HG02759 (cell line): ENCODE results near the gene IQCK.

Experiments
- ATAC-seq: cut with Tn5 transposase; IDR thresholded peaks from one replicate; pipeline ENCODE4 v1.9.1; 2021; ENCODE audit warnings: mild to moderate bottlenecking, moderate library complexity; ENCODE audit not compliant: unreplicated experiment

Gene IQCK

GRCh38 chr16:19879241-19879792 lies 161.2 kb downstream of the IQCK start:
- no peak for ATAC-seq

DNA sequence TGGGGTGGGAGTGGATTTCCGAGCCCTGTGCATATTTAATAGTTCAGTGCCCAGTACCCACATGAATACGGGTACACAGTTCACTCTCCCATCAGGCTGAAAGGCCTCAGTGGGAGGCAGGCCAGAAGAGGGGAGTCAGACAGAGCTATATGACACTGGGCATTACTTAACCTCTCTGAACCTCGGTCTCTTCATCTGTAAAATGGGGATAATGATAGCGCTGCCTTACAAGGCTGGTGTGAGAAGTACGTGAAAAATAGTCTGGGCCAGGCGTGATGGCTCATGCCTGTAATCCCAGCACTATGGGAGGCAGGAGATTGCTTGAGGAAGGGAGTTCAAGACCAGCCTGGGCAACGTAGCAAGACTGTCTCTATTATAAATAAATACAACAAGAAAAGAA lies 163.0 kb downstream of the IQCK start:
- ATAC-seq = no peak

- no peak for ATAC-seq
These were observed 163.7 kb downstream of the IQCK start for GRCh38 chr16:19881783-19882182.

DNA sequence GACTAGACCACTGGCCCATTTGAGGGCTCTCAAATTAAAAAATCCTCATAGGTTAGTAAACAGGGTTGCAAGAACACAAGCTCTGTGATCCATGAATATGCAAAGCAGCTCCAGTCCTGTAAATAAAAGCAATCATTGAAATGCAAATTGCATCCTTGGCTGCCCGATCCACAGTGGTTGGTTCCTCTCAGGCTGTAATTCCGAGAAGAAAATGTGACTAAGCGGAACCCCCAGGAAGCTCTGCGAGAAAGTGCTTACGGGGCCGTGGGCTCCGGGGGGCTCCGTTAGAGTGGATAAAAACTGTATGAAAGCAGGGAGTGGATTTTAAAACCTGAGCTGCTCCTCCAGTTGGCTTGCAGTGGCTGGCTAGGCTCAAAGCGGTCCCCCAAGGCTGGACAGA lies 164.1 kb downstream of the IQCK start:
- no peak for ATAC-seq

DNA sequence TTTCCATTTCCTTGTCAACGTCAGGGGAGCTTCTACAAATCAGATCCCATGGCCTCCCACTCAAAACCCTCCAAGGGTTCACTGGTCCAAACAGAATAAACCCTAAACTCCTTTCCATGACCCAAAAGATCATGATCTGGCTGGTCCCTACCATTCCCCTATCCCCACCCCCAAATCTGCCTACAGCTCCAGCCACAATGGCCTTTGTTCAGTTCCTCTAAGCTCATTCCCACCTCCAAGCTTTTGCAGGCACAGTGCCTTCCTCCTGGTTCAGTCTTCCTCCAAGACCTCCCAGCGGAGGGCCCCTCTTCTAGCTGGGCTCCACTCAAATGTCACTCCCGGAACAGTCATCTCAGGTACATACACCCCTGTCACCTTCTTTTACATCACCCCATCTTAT lies 164.6 kb downstream of the IQCK start:
- ATAC-seq = no peak

DNA sequence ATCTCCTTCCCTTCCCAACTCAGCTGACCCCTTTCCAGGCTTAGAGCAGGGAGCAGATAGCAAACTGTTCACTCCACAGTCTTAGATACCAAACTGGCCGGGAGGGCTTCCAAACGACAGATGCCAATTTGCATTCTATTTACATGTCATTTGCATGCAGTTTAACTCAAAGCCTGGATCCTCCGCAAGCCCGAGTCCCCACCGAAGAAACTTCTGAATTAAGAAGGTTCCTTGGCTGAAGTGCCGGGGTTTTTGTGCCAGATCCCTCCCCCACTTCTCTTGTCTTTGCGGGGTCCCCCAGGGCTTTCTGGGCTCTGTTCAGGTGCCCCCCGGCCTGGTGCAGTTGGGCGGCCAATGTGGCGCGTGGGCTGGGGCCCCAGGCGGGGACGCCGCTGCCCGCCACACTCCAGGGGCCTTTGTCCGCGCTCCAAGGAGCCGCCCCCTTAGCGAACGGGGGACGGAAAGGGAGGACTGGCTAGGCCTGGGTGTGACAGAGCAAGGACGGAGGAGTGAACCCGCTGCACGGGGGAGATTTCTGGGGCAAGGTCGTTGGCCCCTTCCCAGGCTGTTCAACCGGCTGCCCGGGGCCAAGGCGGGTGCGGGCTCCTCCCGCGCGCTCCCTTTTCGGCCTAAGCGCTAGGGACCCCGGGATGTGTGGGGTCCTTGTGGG lies 165.4 kb downstream of the IQCK start:
- ATAC-seq = no peak

GRCh38 chr16:19883966-19884485 lies 166.0 kb downstream of the IQCK start:
- no peak for ATAC-seq

DNA sequence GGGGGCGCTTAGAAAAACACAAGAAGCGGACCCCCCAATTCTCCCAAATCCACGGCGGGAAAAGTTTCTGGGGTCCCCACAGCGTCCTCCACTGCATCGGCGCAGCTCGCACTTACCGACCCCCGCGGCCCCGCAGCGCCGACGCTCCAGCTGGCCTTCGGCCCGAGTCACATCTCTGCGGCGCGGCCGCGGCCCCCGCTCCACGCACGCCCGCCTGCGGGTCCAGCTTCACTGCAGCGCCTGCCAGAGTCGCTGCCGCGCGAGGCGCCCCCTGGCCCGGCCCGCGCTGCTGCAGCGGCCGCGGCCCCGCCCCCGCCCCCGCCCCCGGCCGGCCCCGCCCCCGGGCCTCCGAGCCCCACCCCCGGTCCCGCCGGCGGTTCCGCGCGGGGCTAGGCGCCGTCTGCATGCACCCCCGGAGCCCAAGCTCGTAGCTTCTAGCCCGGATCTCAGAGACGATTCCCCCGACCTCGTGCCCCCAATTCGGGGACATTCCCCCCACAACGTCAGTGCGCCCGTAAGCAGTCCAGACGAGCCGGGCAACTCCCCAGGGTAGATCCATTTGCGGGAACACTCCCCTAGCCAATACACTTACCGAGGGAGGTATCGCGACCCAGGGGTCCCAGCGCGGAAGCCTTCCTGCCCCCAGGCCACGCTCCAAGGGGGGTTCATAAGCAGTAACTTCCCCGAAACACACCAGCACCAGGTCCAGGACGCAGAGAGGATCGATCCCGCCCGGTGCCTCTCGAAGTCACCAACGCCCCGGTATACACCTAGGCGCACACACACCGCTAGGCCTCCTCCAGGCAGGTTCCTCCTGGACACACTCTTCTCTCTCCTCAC lies 166.8 kb downstream of the IQCK start, which contains the start of gene GPRC5B:
TSS of gene GPRC5B (minus strand) at position 238 of the 840 bp plus-strand sequence. CDS start 12,003 bp downstream, outside the sequence.
- no peak for ATAC-seq

DNA sequence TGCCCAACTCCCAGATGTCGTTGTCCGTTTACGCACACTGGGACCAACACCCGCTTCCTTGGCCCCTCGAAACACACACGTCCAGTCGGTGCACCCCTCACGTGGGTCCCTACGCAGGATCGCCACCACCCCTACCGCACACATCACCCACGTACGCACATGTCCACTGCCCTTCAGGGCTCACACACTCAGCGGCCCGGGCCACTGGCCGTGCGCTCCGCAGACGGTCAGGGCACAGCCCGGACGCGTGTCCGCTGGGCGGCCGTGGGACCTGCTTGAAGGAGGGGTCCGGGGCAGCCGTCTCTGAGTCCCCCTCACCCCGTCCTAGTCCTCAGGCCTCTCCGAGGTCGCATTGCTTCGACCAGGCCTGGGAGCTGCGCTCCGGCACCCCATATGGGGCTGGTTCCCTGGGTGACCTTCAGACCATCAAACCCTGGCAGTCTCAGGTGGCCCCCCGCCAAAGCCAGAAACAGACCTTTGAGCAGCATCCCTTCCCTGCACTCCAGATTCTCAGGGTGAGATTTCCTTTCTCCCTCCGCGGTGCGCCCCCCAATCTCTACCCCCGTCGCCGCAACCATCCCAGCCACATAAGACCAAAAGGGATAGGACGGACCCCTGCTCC lies 167.5 kb downstream of the IQCK start:
- no peak for ATAC-seq

DNA sequence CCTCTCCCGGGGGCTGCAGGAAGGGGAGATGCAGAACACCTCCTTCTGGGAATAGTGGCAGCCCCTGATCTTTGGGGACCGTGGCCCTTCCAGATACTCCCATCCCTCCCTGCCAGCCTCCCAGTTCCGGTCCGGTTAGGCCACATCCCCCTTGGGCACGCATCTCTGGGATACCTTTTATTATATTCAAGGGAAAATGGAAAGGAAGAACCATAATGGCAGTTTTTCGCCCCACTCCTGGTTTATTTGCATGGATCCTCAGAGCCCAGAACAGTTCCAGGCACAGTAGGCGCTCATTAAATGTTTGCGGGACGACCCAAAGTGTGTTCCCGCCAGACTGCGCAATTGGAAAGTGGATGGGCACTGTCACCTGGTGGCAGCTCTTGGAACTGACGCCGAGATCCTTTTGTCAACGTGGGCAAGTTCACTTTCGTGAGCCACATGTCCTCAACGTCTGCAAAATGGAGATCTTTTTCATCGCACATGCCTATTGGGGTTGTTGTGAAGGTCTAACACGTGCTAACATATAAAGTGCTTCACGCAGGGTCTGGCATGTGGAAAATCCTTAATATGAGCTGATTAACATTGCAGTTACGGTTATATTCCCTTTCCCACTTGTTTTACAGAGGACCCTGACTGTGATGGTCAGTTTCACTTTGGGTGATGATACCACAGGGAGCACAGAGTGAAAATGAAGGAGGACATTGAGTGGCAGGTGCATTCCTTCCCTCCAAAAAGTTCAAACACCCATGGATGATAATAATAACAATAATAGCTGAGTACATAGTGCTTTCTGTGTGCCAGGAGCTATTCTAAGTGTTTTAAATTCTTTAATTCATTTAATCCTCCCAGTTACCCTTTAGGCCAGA lies 168.2 kb downstream of the IQCK start:
- peak; percentile 70 for ATAC-seq

GRCh38 chr16:19888834-19889233 lies 170.8 kb downstream of the IQCK start:
- no peak for ATAC-seq

DNA sequence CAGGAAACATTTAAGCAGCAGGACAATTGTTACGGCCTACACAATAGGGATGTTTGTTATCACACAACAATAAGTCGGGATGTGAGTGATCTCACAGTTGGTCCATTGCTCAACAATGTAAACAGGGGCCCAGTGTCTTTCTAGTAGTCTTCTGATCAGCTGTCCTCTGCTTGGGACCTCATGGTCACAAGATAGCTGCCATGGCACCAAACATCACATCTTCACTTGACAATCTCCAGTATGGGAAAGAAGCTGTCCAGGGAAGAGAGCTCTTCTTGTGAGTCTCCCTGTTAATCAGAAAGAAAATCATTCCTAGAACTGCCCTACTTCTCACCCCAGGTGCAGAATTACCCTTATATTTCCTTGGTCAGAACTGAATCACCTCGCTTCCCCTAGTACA lies 172.8 kb downstream of the IQCK start:
- no peak for ATAC-seq

DNA sequence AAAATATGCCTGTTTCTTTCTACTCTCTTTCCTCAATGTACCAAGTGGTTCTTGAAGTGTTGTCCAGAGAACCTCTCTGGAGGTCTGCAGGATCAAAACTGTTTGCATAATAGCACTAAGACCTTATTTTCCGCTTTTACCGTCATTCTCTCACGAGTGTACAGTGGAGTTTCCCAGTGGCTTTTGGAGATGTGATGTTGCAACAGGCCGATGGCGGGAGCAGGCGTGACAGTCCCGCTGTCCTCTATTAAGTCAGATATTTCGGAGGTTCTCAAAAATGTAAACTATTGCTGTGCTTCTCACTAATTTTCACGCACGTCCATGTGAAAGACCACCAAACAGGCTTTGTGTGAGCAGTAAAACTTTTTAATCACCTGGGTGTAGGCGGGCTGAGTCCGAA lies 174.8 kb downstream of the IQCK start:
- ATAC-seq = no peak

- no peak for ATAC-seq
These were observed 176.5 kb downstream of the IQCK start for GRCh38 chr16:19894586-19894985.

- ATAC-seq = no peak
These were observed 178.9 kb downstream of the IQCK start for GRCh38 chr16:19896951-19897350.

DNA sequence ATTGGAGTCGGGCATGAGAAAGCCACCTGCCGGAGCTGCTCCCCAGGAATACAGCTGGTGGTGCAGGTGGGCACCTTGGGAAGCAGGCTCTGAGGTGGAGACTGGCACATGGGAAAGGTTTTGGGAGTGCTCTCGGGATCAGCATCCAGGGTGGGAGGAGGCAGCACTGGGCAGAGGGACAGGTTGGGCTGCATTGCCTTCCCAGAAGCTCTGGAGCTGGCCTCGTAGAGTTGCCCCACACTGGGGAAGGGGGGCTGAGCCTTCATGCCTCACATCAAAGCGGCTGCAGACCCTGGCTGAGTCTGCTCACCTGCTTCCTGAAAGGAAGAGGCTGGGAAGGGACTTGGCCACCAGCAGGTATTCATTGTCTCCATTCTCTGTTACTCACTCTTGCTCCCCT lies 180.1 kb downstream of the IQCK start:
- no peak for ATAC-seq

DNA sequence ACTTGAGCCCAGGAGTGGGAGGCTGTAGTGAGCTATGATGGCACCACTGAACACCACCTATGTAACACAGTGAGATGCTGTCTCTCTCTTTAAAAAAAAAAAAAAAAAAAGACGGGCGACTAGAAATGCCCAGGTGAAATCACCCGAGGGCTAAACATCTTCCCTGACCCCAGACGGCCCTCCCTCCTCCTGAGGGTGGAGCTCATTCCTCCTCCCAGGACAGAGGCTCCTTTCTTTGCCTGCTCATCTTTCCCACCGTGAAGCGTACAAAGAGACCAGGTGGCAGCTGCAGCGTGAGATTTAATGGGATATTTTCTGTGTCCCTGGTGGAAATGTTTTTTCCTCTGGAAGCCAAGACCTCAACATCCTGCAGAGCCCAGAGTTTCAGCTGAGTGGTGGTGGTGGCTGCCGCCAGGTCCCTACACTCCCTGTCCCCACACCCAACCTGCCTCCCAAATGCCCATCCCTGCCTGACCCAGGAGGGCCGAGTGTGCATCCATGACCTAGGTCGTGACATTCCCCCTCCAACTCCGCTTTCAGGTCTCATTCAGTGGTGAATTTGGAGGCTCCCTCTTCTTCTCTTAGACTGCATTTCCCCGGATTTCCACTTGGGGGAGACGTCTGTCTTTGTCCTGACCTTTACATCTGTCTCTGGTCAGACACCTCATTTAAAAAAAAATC lies 181.0 kb downstream of the IQCK start:
- no peak for ATAC-seq

- no peak for ATAC-seq
These were observed 181.5 kb downstream of the IQCK start for GRCh38 chr16:19899605-19899955.

DNA sequence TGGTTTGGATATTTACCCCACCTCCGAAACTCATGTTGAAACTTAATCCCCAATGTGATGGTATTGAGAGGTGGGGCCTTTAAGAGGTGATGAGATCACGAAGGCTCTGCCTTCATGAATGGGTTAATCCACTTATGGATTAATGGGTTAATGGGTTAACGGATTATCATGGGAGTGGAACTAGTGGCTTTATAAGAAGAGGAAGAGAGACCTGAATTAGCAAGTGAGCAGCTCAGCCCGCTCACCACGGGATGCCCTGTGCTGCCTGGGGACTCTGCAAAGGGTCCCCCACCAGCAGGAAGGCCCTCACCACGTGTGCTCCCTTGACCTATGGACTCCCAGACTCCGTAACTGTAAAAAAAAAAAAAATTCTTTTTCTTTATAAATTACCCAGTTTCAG lies 183.1 kb downstream of the IQCK start:
- ATAC-seq = no peak
